GM18511 (cell line): ENCODE results near the gene PRSS56.

Experiments
- ATAC-seq: cut with Tn5 transposase; IDR thresholded peaks from one replicate; pipeline ENCODE4 v1.9.1; 2021; ENCODE audit warnings: mild to moderate bottlenecking, moderate library complexity; ENCODE audit not compliant: unreplicated experiment

PRSS56 gene

DNA sequence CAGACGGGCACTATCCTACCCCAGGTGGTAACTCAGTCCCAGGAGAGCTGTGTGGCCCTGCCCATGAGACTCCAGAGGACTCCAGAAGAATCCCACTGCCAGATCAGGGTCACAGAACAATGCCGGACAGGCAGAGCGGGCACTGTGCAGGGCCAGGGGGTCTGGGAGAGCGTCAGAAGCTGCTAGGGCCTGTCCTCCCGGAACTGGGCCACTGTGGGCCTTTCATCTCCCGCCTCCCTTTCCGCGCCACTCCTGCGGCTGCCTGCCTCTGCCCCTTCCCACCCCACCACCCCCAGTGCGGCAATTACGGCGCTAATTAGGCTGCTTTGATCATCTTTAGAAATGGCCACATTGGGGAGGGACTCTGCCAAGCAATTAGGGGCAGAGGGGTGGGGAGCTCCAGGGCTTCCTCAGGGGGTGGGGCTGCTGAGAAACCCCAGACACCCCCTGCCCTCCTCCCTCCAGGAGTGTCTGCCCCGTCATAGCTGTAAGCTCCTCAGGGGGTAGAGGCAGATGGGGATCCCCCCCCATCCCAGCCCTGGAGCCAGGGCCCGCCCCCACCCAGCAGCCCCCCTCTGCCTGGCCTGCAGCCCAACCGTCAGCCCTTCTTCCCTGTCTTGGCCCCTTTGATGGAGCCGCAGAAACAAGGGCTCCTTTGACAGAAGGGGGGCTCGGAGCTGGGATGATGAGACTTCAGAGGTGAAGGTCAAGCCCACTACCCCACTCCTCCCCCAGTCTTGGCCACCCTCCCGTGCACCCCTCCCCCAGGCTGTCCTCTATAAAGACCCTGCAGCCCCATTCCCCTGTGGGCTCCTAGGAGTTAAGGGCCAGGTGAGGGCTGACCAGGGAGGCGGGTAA is at the start of gene PRSS56:
Gene PRSS56, plus strand, starts transcription at position 808 of the 858 bp plus-strand sequence. CDS start 211 bp downstream, outside the sequence.
- no peak for ATAC-seq

DNA sequence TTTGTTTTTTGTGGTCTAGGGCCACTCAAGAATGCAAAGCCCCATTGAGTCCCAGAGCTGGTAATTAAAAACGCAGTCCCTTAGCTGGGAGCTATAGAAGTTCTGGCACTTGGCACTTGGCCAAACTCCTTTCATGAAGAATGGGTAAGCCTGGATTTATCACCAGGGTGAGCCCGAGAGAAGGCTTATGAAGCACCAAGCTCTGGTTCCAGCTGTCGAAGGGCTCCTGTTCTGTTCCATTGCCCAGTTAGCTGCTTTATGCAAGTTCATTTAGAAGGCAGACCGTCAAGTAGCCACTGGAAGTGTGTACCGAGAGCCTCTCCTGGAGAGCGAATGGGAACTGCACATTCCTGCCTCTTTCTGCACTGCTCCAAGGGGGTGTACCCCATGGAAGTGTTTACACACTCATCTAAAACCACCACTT is 46.7 kb upstream of the PRSS56 start:
- ATAC-seq, result no peak

DNA sequence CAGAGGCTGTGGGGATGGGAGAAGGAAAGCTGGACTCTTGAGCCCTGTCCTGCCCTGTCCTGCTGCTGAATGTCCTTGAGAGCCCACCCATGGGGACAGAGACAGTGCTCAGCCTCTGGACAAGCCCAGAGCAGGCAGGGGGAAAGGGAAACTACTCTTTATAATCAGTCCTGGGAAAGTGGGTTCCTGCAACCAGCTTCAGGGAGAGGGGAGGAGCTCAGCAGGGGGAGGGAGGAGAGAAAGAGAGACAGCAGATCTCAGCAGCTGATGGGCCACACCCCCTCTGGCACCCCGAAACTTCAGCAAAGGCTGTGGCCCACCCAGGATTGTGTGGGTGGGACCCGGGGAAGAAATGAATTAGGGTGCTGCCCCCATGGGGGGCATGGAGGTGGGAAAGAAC is 44.1 kb upstream of the PRSS56 start:
- ATAC-seq, result no peak

DNA sequence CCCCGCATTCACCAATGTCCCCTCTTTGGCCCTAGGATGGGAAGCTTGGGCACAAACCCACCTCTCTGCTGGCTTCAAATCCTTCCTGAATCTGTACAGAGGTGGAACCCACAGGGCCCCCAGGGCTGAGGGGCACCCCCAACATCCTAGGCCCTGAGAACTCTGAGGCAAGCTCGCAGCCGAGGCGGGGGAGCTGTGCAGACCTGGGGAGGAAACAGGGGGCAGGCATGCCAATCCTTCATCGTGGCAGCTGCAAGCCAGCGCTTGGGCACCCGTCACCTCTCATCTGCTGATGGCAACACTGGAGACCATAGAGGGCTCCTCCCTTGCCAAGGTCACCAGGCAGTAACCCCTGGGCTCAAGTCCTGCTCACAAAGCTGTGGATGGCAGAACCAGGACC is 43.4 kb upstream of the PRSS56 start:
- no peak for ATAC-seq

DNA sequence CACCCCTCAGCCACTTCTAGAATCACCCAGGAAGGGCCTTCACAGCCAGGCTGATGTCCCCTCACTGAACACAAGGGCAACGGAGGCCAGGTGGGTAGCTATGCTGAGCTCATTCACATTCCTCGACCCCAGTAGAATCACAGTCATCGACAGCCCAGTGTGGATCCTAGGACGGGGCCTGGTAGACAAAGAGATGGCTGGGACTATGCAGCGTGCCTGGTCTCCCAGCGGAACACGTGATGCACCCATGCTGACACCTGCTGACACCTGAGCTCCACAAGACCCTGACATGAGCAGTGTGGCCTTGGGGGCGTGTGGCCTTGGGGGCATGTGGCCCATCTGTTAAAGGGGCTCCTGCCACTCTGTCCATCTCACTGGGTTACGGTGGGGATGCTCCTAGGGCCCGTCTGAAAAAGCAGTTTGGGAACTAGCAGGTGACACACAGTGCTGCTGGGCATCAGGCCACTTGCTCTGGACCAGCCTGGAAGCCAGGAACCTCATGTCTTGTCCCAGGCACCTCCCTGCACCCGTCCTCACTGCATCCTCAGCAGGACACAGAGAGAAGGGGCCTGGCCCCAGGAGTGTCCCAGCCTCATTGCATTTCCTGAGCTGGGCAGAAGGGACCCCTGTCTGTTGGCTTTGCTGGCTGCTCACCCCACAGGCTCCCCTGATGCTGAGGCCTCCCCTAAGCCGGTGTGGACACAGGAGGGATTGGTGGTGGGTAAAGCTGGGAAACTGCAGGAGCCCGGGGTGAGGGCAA is 42.3 kb upstream of the PRSS56 start:
- ATAC-seq, result no peak

DNA sequence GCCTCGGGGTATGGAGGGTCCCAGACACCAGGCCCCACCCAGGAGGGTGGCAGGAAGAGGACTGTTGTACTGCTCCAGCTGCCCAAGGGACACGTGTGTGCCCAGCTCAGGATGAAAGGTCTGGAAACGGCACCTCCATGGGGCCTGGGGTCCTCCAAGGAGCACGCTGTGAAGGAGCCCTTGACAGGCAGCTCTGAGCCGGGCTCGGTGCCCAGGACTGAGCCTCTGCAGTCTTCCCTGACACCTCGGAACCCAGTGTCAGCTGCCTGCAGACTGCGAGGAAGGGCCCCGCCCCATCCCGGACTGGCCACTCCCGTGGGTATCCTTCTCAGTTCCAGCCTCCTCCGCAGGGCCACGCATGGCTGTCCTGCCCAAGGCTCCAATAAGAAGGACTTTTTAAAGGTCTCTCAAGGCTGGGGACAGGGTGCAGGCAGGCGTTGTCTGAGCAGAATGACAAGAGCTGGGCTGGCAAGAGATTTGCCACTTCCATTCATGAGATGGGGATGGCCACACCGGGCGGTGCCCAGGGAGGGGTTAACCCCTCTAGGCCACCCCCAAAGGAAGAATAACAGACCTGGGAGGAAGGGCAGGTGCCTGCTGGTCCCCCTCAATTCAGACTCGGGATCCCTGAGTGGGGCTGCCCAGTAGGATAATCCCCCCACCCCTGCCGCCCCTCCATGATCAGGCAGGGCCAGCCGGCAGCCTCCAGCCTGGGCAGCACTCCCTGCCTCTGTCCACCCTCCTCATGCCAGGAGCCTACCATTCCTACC is 41.4 kb upstream of the PRSS56 start:
- ATAC-seq, result no peak

DNA sequence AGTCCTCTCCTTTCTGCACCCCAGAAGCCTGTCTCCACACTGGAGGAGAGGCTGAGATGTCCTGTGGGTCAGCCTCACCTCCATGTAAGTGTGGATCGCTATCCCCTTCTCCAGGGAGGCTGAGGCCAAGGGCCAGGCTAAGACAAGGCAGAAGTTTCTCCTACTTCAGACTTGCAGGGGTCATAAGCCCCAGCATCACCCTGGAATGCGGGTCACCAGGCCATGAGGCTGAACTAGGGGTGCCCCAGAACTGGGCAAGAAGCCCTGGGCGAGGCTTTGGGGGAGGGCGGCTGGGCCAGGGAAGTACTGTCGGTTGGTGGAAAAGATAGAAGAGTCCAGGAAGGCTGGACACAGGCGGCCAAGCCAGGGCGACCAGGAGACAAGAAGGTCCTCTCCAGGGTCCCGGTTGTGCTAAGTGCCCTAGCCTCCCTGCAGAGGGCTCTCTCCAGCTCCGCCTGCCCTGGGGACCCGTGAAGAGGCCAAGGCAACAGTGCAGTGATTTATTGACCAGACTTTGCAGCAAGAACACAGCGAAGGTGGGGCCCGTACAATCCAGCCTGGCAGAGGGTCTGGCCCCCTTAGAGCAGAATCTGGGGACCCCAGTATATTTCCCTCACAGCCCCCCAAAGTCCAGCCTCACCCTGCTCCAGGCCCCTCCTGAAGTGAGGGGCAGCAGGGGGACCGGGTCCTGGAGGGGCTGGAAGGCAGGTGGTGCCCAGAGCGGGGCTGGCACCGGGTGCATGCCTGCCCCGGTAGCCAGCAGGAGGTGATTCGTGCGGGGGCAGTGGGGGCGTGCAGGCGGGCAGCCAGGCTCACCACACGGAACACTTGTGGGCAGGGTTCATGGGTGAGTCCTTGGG is 40.6 kb upstream of the PRSS56 start:
- ATAC-seq, result no peak

DNA sequence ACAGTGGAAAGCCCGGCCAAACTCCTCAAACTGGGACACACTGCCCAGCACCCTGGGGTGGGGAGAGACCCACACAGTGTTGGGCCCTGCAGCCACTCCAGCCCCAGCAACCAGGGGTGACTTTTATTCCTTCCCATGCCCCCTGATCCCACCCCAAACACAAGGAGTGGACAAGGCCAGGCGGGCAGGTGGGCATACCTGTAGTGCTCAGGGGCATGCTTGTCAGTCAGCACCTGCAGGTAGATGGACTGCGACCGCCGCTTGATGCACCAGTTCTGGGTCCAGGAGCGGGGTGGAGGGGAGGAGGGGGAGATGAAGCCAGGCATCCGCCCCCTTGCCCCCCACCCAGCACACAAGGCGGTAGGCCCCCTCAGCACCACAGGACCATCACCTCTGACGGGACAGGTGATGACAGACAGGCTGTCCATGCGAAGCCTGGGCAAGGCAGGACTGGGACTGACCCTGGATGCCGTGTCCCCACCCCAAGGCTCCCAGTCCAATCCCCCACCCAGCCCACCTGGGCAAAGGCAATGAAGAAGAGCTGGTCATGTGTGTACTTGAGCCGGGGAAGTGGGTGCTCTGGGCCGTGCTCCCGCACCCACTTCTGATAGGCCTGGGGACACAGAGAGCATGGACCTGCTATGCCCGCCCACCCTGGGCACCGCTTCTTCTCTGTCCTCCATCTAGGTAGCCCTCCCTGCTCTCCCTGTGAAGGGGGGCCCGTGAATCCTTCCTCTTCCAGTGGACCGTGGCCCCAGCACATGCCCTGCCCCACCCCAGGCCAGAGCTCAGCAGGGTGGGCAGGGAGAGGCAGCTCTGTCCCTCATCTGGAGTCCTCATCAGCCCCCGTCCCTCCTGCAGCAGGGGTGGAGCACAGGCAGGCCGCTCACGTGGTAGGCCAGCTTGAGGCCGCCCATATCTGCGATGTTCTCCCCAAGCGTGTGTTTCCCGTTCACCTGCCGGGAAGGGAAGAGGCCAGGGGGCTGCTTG is 39.7 kb upstream of the PRSS56 start:
- ATAC-seq, result no peak

DNA sequence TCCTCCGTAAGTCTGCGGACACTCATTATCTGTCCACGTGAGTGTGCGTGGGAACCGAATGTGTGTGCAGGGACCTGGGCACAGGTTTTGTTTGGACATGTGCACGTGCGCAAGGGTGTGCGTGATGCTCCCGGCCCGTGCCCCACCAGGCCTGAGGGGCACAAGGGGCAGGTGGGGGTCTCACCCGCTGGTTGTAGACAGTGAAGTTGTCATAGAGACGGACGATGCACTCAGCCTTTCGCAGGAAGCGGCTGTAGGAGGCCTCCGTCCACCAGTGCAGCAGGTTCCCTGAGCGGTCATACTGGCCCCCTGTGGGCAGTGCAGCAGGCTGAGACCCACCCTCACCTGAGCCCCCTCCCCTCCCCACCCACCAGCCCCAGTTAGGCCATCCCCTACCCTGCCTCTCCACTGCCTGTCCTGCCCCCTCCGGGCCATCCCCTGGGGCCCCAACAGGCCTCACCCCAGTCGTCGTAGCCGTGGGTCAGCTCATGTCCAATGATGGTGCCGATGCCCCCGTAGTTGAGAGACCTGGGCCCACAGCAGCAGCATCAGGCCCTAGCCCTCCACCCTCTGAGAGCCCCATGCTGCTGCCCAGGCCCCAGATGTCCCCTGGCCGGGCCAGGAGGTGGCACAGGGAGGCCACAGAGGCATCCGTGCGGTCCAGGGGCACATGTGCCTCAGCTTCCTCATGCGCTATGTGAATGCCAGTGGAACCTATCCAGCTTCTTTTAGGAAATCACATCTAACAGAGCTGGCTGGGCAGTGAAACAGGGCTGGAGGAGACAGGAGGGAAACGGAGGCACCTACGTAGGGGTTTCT is 38.7 kb upstream of the PRSS56 start:
- no peak for ATAC-seq

DNA sequence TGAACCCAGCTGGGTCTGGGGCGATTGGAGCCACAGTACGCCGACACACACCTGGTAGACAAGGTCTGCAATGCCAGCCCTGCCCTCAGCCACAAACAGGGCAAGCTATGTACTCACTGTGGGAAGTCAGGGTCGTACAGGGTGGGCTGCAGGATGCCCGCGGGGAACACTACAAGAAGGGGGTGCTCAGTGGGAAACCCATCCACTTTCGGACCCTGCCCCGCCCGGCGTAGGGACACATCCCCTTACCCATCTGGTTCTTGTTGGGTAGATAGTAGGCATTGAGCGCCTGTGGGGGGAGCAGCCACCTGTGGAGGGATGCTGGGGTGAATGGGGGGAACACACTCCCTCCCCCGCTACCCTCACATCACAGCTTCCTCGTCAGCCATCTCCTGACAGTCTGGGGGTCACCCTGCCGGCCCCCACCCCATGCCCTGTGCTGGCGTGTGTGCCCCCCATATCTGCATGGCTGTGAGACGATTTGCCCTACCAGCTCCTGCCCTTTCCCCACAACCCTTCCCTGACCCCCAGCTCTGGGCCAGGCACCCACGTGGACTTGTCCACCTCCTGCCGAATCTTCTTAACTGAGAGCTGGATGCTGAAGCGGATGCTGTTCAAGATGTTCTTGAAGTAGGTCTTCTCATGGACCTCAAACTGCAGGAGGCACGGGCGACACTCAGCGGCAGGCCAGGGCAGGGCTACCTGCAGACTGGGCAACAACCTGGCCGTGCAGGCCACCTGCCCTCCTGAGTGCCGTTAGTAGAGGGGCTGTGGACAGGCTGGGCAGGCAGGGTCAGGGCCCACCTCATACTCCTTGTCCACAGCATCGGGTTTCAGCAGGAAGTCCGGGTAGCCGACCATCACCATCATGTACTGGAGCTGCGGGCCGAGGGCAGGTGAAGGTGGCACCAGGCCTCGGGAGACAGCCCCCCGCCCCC is 37.6 kb upstream of the PRSS56 start:
- ATAC-seq, result no peak

DNA sequence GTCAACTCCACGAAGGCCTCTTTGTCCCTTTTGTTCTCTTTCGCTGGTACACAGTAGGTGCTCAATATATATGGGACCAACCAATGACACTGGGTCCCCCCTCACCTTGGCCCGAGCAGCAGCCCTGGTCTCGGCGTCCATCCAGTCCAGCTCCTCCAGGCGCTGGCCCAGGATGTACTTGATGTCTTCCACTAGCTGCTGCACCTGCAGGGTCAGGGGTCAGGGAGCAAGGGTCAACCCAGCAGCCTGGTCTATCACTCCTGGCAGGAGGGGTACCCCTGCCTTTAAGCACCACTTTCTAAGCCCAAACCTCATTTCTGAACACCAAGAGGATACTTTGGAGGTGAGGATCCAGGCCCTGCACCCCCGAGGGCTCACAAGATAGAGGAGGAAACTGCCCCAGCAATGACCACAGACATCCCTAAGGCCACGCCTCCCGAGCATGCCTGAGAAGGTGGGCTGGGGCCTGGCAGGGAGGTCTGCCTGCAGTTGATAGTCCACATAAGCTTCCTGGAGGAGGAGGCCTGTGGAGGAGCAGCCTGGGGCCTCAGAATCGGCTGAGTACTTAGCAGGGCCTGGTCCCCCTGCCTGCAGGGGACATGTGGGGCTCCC is 36.8 kb upstream of the PRSS56 start:
- ATAC-seq, result no peak

DNA sequence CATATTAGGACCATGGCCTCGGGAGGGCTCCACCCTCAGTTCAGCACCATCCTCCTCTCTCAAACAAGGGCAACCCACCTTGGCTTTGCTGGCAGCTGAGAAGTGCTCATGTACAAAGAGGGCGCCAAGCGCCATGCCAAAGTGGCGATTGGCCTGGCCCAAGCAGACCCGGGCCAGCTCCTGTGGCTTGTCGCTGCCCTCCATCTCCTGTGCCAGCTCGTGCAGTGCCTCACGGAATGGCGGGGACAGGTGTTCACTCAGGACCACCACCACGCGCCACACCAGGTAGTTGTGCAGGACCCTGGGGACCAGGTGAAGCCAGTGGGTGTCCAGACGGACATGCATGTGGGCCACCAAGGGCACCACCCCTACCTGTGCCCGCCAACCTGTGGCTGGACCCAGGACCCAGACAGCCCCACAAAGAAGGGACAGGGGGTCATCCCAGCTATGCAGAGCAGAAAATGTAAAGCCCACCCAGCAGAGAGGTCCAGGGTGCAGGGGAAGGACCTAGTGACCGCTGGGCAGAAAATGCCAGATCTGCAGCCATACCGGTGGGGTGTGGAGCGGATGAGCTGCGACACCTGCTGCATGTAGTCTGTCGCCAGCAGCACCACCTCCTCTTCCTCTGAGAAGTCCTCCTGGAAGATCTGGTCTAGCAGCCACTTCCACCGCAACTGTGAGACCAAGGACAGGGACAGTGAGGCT is 36.1 kb upstream of the PRSS56 start:
- no peak for ATAC-seq

DNA sequence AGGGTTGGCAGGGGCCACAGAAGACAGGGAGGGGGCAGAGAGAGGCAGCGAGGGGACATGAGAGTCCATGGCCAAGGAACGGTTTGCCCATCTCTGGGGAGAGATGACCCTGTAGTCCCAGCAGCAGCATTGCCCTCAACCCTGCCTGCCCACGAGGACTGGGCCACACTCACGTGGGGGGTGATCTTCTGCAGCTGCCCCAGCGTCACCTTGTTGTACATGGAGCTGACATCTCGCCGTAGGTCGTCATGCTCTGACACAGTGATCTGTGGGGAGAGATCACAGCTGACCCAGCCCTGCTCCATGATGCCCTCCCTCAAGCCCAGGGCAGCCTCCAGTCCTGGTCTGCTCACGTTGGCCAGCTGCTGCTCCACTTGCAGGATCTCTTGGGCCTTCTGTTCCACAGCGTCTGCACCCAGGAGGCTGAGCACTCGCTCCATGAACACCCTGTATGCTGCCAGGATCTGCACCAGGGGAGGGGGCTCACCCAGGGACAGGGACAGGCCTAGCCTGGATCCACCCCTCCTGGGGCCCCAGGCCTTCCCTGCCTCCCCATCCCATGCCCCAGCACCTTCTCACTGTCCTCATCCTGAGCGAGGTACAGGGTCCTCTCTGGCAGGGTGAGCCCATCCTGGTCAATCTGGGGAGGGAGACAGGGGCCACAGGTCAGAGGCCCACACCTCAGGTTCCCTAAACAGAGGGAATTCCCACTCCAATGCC is 35.4 kb upstream of the PRSS56 start:
- no peak for ATAC-seq

DNA sequence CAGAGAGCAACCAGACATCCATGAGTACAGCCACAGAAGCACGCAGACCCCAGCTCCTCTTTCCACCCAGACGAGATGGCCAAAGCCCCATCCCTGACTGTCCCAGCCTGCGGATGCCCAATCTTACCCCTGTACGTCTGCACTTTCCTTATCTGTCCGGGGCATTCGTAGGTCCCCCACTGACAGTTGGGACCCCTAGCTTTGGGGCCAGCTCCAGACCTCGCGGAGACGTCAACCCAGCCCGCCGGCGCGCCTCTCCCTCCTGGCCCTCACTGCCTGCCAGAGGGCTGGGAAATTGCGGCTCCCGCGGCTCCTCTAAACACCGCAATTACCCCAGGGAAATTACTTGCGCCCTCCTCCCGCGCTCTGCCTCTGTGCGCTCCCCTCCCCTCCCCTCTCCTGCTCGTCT is 34.8 kb upstream of the PRSS56 start:
- no peak for ATAC-seq

DNA sequence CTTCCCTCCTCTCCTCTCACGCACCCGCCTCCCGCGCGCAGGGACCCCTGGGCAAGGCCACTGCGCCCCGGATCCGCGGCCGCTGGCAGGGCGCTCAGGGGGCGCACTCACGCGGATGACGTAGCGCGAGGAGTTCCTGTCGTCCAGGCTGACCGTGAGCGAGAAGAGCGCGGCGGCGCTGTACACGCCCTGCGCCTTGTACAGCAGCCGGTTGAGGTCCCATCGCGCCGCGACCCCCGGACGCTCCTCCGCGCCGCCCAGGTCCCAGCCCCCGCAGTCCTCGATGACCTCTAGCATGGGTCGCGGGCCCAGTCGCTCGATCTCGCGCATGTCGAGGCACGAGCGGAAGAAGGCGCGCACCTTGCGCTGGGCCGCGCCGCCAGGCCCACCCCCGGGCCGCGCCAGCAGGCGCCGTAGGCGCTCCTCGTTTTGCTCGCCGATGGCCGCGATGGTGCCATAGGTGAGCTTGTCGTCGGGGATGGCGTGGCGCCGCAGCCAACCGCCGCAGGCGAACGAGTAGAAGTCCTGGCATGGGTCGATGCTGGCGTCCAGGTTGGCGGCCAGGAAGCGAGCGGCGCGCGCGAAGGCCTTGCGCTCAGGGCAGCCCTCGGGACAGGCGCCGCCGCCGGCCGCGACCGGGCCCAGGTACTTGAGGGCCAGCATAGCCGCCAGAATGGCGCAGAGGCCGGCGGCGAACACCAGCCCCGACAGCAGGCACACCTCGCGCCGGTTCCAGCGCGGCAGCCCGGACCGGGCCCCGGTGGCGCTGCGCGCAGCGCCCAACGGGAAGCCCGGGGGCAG is 34.2 kb upstream of the PRSS56 start:
- no peak for ATAC-seq
